Sigmoid colon (tissue), 7 donors: Measurements from ENCODE around the gene TSGA10. TPM values are rescaled to one million over a fixed set of nuclear protein-coding genes. Genes with fewer than 3 reads are reported as not detected.

Experiments
- DNase-seq: peaks from one replicate; pipeline ENCODE4 v3.0.0-alpha.2; 2019
- H3K27ac ChIP-seq, 4 donors: fragments of 200-600 bp; sonication (generic); one replicate each; pipeline ENCODE4 v1.5.1; 2016 to 2019; ENCODE audit warnings: mild to moderate bottlenecking in 1 of 4
- H3K27me3 ChIP-seq, 3 donors: fragments of 200-600 bp; sonication (generic); one replicate each; pipeline ENCODE4 v1.5.1; 2019; ENCODE audit warnings: mild to moderate bottlenecking in 1 of 3
- H3K36me3 ChIP-seq, 4 donors: fragments of 200-600 bp; sonication (generic); one replicate each; pipeline ENCODE4 v1.5.1; 2016 to 2019
- H3K4me1 ChIP-seq, 4 donors: fragments of 200-600 bp; sonication (generic); one replicate each; pipeline ENCODE4 v1.5.1; 2017 to 2019
- H3K4me3 ChIP-seq, 4 donors: fragments of 200-600 bp; sonication (generic); one replicate each; pipeline ENCODE4 v1.5.1; 2017 to 2019; ENCODE audit warnings: mild to moderate bottlenecking in 2 of 4, moderate library complexity in 1 of 4
- H3K9me3 ChIP-seq, 4 donors: fragments of 200-600 bp in 3 of 4; sonication (generic) in 3 of 4; one replicate each; pipeline versions ENCODE4 v1.5.1 to v1.6.1; 2013 to 2019
- EP300 ChIP-seq, 4 donors: sonication (generic); formaldehyde crosslinking; IDR thresholded peaks; one replicate each; pipeline ENCODE4 v1.6.1; 2017; ENCODE audit warnings: antibody characterized with exemption in 4 of 4
- POLR2A ChIP-seq, 2 donors: fragments of 450-650 bp; IDR thresholded peaks; one replicate each; pipeline ENCODE4 v1.6.1; 2016; ENCODE audit warnings: antibody characterized with exemption in 2 of 2, mild to moderate bottlenecking in 2 of 2, moderate library complexity in 2 of 2
- POLR2AphosphoS5 ChIP-seq, 4 donors: sonication (generic); formaldehyde crosslinking; IDR thresholded peaks; one replicate each; pipeline ENCODE4 v1.6.1; 2017; ENCODE audit warnings: antibody characterized with exemption in 4 of 4
- WGBS, 2 donors: extraction: QIAGEN DNeasy Blood & Tissue Kit; methylation state at CpG; one replicate each; pipeline ENCODE4 v1.1.7; 2013; 5-methylcytosine and 5-hydroxymethylcytosine counted together
- intact Hi-C: fragments of 100-400 bp; cut with DNase I; formaldehyde crosslinking; loops from one replicate; pipeline ENCODE4 v1.15.1; 2023
- polyA plus RNA-seq, 3 donors: library from polyadenylated mRNA; stranded (reverse); fragments of 200-250 nt; gene quantifications; one replicate each; pipeline ENCODE4 v1.2.3, GENCODE V29; 2013
- total RNA-seq, 4 donors: library from RNA; depleted of rRNA; stranded (reverse); fragments of >200 nt; gene quantifications; one replicate each; pipeline ENCODE4 v1.1.0, GENCODE V29; 2016
- TF ChIP-seq, protein P1 (sequence below), 4 experiments: fragments of 450-650 bp in 3 of 4; fragments of 200-600 bp in 1 of 4; IDR thresholded peaks; one replicate each; pipeline ENCODE4 v1.5.1; 2016 to 2019; ENCODE audit warnings: antibody characterized with exemption in 4 of 4, mild to moderate bottlenecking in 3 of 4, moderate library complexity in 2 of 4
- donor health status: healthy with polysubstance abuse.
- donor health status: Bipolar disorder and iron deficiency.
- donor health status: healthy.

The TSGA10 gene
- total and polyA plus RNA-seq, 7 donors: 1.4 to 8.4 (median 2.5) TPM

- Histone ChIP-seq H3K4me1 (peaks cover 0 to 23% (median 20%) of the 10 kb centered on the region in 4 donors), H3K27me3 (no peaks in the 10 kb centered on the region), H3K4me3 (no peak overlapping the region), H3K36me3 (peaks cover under 1 to 29% (median 3%) of the 10 kb centered on the region in 4 donors), H3K9me3 (no peaks in the 10 kb centered on the region), H3K27ac (no peak overlapping the region)
- TF ChIP-seq, protein P1, sequence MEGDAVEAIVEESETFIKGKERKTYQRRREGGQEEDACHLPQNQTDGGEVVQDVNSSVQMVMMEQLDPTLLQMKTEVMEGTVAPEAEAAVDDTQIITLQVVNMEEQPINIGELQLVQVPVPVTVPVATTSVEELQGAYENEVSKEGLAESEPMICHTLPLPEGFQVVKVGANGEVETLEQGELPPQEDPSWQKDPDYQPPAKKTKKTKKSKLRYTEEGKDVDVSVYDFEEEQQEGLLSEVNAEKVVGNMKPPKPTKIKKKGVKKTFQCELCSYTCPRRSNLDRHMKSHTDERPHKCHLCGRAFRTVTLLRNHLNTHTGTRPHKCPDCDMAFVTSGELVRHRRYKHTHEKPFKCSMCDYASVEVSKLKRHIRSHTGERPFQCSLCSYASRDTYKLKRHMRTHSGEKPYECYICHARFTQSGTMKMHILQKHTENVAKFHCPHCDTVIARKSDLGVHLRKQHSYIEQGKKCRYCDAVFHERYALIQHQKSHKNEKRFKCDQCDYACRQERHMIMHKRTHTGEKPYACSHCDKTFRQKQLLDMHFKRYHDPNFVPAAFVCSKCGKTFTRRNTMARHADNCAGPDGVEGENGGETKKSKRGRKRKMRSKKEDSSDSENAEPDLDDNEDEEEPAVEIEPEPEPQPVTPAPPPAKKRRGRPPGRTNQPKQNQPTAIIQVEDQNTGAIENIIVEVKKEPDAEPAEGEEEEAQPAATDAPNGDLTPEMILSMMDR (IDR thresholded peaks at IDR 0.05): no peak
- no peak for TF ChIP-seq POLR2AphosphoS5 (IDR thresholded peaks at IDR 0.05)
- no peak for TF ChIP-seq POLR2A (IDR thresholded peaks at IDR 0.05)
- TF ChIP-seq EP300 (IDR thresholded peaks at IDR 0.05): no peak
- 65 to 76% methylated on average over 6 of the region's 6 CpGs for WGBS, 2 donors
- intact Hi-C loops: loop anchor here (5.0 kb wide), 2 partner anchors 43 to 152 kb away; partner anchors contain the start of genes C2orf15, EIF5B and TXNDC9
- no peak for DNase-seq
Observed at GRCh38 chr2:99184811-99185210, 30.1 kb upstream of the TSGA10 start.

DNA sequence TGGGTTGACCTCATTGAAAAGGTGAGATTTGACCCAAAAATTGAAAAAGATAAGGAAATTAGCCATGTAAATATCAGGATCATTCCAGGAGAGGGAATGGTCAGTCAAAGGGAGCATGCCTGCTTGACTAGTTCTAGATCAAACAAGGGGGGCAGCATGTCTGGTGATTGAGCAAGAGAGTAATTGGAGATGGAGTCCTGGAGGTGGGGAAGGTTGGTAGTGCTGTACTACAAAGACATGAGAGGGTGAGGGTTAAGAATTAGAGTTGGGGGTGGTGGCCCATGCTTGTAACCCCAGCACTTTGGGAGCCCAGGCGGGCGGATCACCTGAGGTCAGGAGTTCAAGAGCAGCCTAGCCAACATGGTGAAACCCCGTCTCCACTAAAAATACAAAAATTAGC lies 28.3 kb upstream of the TSGA10 start:
- no peak for DNase-seq
- no peaks in the 10 kb centered on the region for H3K27me3 ChIP-seq
- TF ChIP-seq, protein P1 (IDR thresholded peaks at IDR 0.05): no peak
- no peak for TF ChIP-seq POLR2AphosphoS5 (IDR thresholded peaks at IDR 0.05)
- no peak for TF ChIP-seq EP300 (IDR thresholded peaks at IDR 0.05)
- TF ChIP-seq POLR2A (IDR thresholded peaks at IDR 0.05): no peak
- intact Hi-C loops: loop anchor here (5.0 kb wide), 2 partner anchors 41 to 154 kb away; partner anchors contain the start of genes C2orf15, EIF5B and TXNDC9
- no peaks in the 10 kb centered on the region for H3K9me3 ChIP-seq
- H3K4me1 ChIP-seq: peaks cover 0 to 38% (median 34%) of the 10 kb centered on the region in 4 donors
- 95 to 97% methylated on average over 3 of the region's 3 CpGs for WGBS, 2 donors
- peaks cover 0 to 12% (median 0%) of the 10 kb centered on the region in 4 donors for H3K36me3 ChIP-seq
- H3K27ac ChIP-seq: no peak overlapping the region
- no peak overlapping the region for H3K4me3 ChIP-seq

DNA sequence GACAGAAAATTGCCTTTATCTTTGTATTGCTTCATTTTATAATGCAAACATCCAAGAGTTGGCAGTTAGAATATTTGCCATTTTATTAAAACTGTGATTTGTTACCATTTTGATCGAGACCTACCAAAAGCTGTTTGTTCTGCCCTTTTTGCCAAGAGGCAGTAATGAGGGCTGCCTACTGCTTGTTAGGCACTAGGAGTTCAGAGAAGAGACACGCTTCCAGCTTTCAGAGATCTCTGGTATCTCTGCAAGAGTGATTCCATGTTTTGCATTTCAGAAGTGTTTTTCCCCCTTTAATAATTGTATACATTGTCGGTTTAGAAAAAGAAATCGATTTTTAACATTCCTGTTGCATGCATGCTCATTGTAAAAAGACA lies 26.9 kb upstream of the TSGA10 start:
- no peak for DNase-seq
- TF ChIP-seq, protein P1 (IDR thresholded peaks at IDR 0.05): no peak
- no peak for TF ChIP-seq POLR2AphosphoS5 (IDR thresholded peaks at IDR 0.05)
- no peak for TF ChIP-seq POLR2A (IDR thresholded peaks at IDR 0.05)
- no peak for TF ChIP-seq EP300 (IDR thresholded peaks at IDR 0.05)
- Histone ChIP-seq H3K4me3 (peak overlapping the region; percentile 61 to 81 (median 77)), H3K4me1 (peaks cover 0 to 38% (median 34%) of the 10 kb centered on the region in 4 donors), H3K27me3 (no peaks in the 10 kb centered on the region), H3K9me3 (no peaks in the 10 kb centered on the region), H3K36me3 (no peaks in the 10 kb centered on the region), H3K27ac (peak overlapping the region; percentile 76 to 81 (median 78))
- intact Hi-C loops: loop anchor here (2.0 to 5.0 kb wide), 3 partner anchors 27 to 156 kb away; partner anchors contain the start of genes C2orf15, EIF5B, LIPT1 and TSGA10
- WGBS, 2 donors: 2% methylated on average over 4 of the region's 4 CpGs

DNA sequence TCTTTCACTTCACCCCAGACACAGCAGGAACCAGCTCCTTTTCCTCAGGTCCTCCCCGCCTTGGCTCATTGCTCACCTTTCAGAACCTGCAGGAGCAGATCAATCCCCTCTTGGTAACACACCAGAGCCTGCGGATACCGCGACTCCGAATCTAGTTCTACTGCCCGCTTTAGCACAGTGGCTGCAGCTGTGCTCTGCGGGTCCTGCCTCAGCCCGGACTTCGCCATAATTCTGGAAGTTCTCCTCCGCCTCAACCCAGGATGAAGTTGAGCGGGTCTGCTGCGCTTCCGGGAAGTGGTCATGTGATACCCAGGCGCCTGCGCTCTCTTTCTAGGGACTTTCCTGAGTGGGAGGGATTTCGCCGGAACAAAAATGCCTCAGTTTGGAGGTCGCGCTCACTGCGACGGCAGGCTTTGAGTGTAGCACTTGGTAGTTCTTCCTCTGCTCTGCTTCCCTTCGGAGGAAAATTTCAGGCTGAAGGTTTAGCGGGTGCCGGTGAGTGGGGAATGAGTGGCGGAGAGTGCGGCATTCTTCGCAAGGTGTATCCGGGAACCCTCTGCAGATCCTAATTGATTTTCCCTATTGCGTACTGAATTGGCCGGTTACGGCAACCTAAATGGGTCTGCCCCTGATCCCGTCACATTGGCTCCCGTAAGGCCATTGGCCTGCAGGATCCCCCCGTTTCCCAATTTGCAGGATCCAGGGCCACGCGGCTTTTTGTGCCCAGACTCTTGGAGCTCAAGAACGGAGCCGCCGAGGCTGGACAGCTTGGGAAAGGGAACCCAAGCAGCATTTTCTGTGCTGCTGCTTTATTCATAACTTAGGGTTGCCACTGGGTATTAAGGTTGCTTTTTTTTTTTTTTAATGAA lies 26.2 kb upstream of the TSGA10 start, which contains the start of the genes MITD1 and MRPL30:
Gene MITD1 (minus strand): TSS at position 304 of the 869 bp plus-strand sequence. CDS start 77 bp downstream, at position 227.
Gene MRPL30 (plus strand): TSS at position 430 of the 869 bp plus-strand sequence. CDS start 5,020 bp downstream, outside the sequence.
- peak within 1 kb of the TSS; percentile 76 to 81 (median 78) for H3K27ac ChIP-seq
- no peaks in the 10 kb centered on the region for H3K36me3 ChIP-seq
- H3K9me3 ChIP-seq: no peaks in the 10 kb centered on the region
- DNase-seq: peak; percentile 96
- intact Hi-C loops: loop anchor here (2.0 to 5.0 kb wide), 3 partner anchors 26 to 156 kb away; partner anchors contain the start of genes C2orf15, EIF5B, LIPT1 and TSGA10
- peaks cover 0 to 38% (median 34%) of the 10 kb centered on the region in 4 donors for H3K4me1 ChIP-seq
- H3K4me3 ChIP-seq: peak within 1 kb of the TSS; percentile 61 to 81 (median 77)
- TF ChIP-seq POLR2A (IDR thresholded peaks at IDR 0.05) (peak in 1 of 2 donors; percentile 34), EP300 (IDR thresholded peaks at IDR 0.05) (no peak), POLR2AphosphoS5 (IDR thresholded peaks at IDR 0.05) (peak; percentile 74 to 92 (median 82))
- TF ChIP-seq, protein P1 (IDR thresholded peaks at IDR 0.05): no peak
- H3K27me3 ChIP-seq: no peaks in the 10 kb centered on the region
- 0% methylated on average over 39 of the region's 39 CpGs for WGBS, 2 donors
